ENCODE data around the gene UBASH3B. TPM values are rescaled to one million over a fixed set of nuclear protein-coding genes. Genes with fewer than 3 reads are reported as not detected.
"Not testable (repeated sequence)": the region's sequence is repeated elsewhere in the genome, so short reads cannot be mapped to it uniquely, and the experiment has no call there.

UBASH3B gene
- total RNA-seq, 1 donor from 2014 or later = 6.7 TPM

DNA sequence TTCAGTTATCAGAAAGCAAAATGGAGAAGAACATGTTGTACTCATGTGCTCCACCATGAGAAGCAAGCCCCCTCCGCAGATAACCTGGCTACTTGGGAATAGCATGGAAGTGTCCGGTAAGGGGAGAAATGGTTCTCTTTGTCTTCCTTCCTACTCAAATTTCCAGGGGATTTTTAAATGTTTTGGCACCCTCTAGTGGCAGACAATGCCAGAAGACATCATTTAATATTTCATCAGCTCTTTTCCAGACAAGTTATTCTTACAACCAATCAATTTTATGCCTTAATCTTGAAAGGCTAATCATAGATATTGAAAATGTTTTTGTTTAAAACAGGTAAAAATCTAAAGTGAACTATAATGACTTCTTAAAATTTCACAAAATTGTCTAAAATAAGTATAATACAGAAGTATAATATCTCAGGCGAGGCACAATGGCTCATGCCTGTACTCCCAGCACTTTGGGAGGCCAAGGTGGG lies 198.5 kb downstream of the UBASH3B start:
- Mint-ChIP-seq H3K4me3 (ENCODE audit: unreplicated experiment) (no peak overlapping the region), H3K27me3 (ENCODE audit: unreplicated experiment) (no peaks in the 10 kb centered on the region), H3K4me1 (ENCODE audit: low read depth, unreplicated experiment) (no peaks in the 10 kb centered on the region), H3K36me3 (ENCODE audit: unreplicated experiment) (no peaks in the 10 kb centered on the region), H3K9me3 (ENCODE audit: unreplicated experiment) (no peaks in the 10 kb centered on the region), H3K27ac (ENCODE audit: unreplicated experiment) (no peak overlapping the region)
- TF ChIP-seq, protein P1, sequence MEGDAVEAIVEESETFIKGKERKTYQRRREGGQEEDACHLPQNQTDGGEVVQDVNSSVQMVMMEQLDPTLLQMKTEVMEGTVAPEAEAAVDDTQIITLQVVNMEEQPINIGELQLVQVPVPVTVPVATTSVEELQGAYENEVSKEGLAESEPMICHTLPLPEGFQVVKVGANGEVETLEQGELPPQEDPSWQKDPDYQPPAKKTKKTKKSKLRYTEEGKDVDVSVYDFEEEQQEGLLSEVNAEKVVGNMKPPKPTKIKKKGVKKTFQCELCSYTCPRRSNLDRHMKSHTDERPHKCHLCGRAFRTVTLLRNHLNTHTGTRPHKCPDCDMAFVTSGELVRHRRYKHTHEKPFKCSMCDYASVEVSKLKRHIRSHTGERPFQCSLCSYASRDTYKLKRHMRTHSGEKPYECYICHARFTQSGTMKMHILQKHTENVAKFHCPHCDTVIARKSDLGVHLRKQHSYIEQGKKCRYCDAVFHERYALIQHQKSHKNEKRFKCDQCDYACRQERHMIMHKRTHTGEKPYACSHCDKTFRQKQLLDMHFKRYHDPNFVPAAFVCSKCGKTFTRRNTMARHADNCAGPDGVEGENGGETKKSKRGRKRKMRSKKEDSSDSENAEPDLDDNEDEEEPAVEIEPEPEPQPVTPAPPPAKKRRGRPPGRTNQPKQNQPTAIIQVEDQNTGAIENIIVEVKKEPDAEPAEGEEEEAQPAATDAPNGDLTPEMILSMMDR (IDR thresholded peaks at IDR 0.05; ENCODE audit: partially characterized antibody, unreplicated experiment) = peak; percentile 89
- no peak for DNase-seq

DNA sequence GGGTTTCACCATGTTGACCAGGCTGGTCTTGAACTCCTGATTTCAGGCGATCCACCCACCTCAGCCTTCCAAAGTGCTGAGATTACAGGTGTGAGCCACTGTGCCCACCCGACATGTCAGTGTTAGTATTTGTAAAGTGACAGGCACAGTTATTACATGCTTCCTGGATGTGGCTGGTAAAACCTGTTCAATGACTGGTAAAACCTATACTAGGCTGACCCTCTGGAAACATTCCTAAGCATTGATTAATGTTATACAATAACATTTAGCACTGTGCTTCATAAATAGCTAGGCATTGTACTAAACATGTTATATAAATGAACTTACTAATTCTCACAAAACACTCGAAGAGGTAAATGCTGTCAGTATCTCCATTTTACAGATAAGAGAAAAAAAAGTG lies 206.1 kb downstream of the UBASH3B start:
- TF ChIP-seq, protein P1 (IDR thresholded peaks at IDR 0.05; ENCODE audit: partially characterized antibody, unreplicated experiment) = no peak
- H3K27ac Mint-ChIP-seq (ENCODE audit: unreplicated experiment) = no peak overlapping the region
- DNase-seq = no peak
- H3K27me3 Mint-ChIP-seq (ENCODE audit: unreplicated experiment) = peaks cover 1% of the 10 kb centered on the region
- no peaks in the 10 kb centered on the region for H3K36me3 Mint-ChIP-seq (ENCODE audit: unreplicated experiment)
- no peaks in the 10 kb centered on the region for H3K4me1 Mint-ChIP-seq (ENCODE audit: low read depth, unreplicated experiment)
- H3K4me3 Mint-ChIP-seq (ENCODE audit: unreplicated experiment) = no peak overlapping the region
- no peaks in the 10 kb centered on the region for H3K9me3 Mint-ChIP-seq (ENCODE audit: unreplicated experiment)

DNA sequence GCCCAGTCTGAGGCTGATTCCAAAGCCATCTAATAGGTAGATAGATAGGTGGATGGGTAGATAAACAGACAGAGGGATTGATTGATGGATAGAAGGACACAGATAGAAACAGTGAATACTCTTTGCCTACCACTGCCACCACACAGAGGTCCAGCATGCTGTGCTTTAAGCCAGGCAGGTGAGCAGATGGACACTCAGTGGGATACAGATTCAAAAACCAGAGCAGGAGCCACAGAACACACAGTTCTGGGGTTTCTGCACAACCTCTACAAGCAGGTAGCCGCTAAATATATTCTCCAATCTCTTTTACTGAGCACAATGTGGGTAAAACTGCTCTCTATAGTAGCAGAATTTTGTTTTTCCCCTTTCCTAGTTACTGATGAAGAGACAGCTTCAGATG lies 206.6 kb downstream of the UBASH3B start:
- H3K4me1 Mint-ChIP-seq (ENCODE audit: low read depth, unreplicated experiment) = no peaks in the 10 kb centered on the region
- H3K27me3 Mint-ChIP-seq (ENCODE audit: unreplicated experiment) = peaks cover 1% of the 10 kb centered on the region
- no peaks in the 10 kb centered on the region for H3K9me3 Mint-ChIP-seq (ENCODE audit: unreplicated experiment)
- H3K36me3 Mint-ChIP-seq (ENCODE audit: unreplicated experiment) = no peaks in the 10 kb centered on the region
- no peak for DNase-seq
- TF ChIP-seq, protein P1 (IDR thresholded peaks at IDR 0.05; ENCODE audit: partially characterized antibody, unreplicated experiment) = no peak
- no peak overlapping the region for H3K4me3 Mint-ChIP-seq (ENCODE audit: unreplicated experiment)
- H3K27ac Mint-ChIP-seq (ENCODE audit: unreplicated experiment) = no peak overlapping the region

DNA sequence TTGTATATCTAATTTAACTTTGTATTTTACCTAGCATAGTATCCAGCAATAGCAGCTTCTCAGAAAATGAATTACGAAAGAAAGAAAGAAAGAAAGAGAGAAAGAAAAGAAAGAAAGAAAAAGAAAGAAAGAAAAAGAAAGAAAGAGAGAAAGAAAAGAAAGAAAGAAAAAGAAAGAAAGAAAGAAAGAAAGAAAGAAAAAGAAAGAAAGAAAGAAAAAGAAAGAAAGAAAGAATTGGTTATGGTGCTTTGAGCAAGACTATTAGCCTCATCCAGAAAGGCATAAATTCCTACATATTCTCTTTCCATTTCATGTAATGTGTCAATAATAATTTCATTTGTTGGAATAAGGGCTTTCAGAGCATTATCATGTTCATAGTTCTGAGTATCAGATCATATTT lies 207.6 kb downstream of the UBASH3B start:
- not testable (repeated sequence) for H3K4me3 Mint-ChIP-seq (ENCODE audit: unreplicated experiment); H3K36me3 Mint-ChIP-seq (ENCODE audit: unreplicated experiment); H3K27ac Mint-ChIP-seq (ENCODE audit: unreplicated experiment); H3K4me1 Mint-ChIP-seq (ENCODE audit: low read depth, unreplicated experiment); H3K9me3 Mint-ChIP-seq (ENCODE audit: unreplicated experiment); DNase-seq; H3K27me3 Mint-ChIP-seq (ENCODE audit: unreplicated experiment)

DNA sequence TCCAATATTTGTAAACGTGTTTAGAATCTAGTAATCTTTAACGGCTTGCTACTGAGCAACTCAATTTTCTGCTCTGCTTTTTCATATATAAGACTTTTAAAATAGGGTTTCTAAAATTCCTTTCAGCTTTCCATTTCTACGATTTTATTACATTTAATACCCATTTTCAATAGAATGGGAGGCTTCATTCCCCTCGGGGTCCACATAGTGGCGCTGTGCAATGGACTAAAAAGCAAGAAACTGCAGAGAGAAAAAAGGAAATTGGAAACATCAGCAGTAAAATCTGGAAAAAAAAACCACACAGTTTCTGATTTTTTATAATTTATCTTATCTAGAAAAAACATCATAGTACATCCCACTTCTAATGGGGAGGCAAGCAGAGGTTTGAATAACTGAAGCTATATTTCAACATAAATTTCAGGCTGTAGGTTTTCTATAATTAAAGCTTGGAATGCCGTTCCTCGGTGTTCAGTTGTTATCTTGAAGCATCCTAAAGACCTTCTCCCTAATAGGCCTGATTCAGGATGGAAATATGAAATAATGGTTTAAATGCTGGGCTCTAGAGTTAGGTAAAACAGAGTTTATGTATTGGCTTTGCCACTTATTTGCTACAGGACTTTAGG lies 208.3 kb downstream of the UBASH3B start:
- peaks cover 1% of the 10 kb centered on the region for H3K27me3 Mint-ChIP-seq (ENCODE audit: unreplicated experiment)
- H3K9me3 Mint-ChIP-seq (ENCODE audit: unreplicated experiment) = no peaks in the 10 kb centered on the region
- H3K4me1 Mint-ChIP-seq (ENCODE audit: low read depth, unreplicated experiment) = no peaks in the 10 kb centered on the region
- TF ChIP-seq, protein P1 (IDR thresholded peaks at IDR 0.05; ENCODE audit: partially characterized antibody, unreplicated experiment) = peak; percentile 83
- H3K36me3 Mint-ChIP-seq (ENCODE audit: unreplicated experiment) = no peaks in the 10 kb centered on the region
- no peak overlapping the region for H3K4me3 Mint-ChIP-seq (ENCODE audit: unreplicated experiment)
- H3K27ac Mint-ChIP-seq (ENCODE audit: unreplicated experiment) = no peak overlapping the region
- DNase-seq = peak; percentile 65

Other genes starting within 250 kb of the UBASH3B start
- gene CRTAM, start 182.8 kb downstream of the UBASH3B start, total RNA-seq (ENCODE audit: unreplicated experiment) = not detected
- 2.9 TPM for gene JHY, start 227.0 kb downstream of the UBASH3B start, total RNA-seq (ENCODE audit: unreplicated experiment)

Data from glutamatergic neuron (in vitro differentiated cells).